NCI-H146 treated with DMSO at 0.1 percent for 48 hours (cell line): ENCODE results near the gene GCH1.

ENCODE experiments used
- DNase-seq: peaks from one replicate; lab custom pipeline; 2025; ENCODE audit not compliant: unreplicated experiment; lab: John Stamatoyannopoulos, UW

Gene GCH1

DNA sequence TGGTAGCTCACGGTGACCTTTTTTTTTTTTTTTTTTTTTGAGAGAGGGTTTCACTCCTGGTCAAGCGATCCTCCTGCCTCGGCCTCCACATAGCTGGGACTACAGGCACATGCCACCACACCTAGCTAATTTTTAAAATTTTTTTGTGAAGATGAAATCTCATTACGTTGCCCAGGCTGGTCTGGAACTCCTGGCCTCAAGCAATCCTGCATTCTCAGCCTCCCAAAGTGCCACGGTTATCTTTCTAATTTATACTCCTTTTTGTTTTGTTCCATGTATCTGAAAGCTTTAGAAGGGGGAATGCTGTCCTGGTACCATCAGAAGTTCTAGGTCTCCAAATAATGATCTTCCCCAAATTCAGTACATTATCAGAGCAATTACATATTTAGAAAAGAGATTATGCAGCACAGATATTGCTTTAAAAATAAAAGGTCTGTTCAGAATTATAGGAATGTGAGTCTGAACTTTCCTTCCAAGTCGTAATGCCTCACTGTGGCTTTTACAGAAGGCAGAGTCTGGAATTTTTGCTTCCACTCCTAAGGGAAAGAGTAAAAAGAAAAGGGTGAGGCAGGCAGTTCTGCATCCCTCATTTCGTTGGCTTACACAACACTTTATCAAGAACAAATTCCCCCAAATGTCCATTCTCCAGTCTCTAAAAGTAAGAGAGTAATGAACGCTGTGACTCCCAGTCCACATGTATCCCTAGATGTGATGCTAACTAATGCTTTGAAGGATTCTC lies 73.0 kb downstream of the GCH1 start:
- no peak for DNase-seq

DNA sequence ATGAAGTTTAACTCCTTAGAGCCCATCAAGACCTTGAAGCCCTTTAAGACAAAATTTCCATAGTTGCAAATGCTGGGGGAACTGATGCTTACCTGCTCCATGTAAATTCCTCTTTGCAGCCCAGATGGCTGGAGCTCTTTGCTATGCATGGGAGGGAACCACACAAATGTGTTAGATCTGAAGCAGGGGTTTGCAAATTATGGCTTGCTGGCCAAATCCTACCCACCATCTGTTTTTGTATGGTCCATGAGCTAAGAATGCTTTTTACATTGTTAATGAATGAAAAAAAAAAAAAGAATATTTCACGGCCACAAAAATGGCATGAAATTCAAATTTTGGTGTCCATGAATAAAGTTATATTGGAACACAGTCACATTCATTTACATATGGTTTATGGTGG lies 74.6 kb downstream of the GCH1 start:
- DNase-seq = no peak

DNA sequence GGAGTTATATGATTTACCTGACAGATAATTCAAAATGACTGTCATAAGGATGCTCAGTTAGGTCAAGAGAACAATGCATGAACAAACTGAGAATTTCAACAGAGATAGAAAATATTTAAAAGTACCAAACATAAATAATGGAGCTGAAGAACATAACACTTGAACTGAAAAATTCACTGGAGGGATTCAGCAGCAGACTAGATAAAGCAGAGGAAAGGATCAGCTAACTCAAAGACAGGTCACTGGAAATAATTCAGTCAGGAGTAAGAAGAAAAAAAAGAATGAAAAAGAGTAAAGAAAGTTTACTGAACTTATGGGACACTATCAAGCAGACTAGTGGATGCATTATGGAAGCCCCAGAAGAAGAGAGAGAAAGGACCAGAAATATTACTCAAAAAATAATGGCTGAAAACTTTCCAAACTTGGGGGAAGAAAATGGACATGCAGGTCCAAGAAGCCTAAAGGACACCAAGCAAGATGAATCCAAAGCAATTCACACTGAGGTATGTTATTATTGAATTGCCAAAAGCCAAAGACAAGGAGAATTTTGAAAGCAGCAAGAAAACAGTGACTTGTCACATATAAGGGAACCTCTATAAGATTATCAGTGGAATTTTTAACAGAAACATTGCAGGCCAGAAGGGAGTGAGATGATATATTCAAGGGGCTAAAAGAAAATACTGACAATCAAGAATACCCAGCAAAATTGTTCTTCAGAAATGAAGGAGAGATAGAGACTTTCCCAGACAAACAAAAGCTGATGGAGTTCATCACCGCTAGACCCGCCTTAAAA lies 78.7 kb downstream of the GCH1 start:
- no peak for DNase-seq

DNA sequence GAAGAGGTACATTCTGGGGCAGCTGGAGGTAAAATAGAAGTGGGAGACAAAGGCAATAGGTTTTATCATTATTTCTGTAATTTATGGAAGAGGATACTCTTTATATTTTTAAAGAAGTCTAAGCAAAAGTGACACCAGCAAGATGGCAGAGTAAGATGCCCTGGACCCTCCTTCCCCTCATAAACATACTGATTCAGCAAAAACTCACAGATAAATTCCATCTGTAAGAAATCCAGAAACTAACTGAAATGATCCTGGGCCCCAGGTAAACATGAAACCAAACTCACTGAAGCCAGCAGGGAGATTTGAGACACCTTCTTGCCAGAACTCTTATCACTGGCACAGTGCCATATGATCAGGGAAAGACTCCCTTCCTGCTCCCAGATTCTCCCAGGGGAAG lies 79.9 kb downstream of the GCH1 start:
- no peak for DNase-seq

DNA sequence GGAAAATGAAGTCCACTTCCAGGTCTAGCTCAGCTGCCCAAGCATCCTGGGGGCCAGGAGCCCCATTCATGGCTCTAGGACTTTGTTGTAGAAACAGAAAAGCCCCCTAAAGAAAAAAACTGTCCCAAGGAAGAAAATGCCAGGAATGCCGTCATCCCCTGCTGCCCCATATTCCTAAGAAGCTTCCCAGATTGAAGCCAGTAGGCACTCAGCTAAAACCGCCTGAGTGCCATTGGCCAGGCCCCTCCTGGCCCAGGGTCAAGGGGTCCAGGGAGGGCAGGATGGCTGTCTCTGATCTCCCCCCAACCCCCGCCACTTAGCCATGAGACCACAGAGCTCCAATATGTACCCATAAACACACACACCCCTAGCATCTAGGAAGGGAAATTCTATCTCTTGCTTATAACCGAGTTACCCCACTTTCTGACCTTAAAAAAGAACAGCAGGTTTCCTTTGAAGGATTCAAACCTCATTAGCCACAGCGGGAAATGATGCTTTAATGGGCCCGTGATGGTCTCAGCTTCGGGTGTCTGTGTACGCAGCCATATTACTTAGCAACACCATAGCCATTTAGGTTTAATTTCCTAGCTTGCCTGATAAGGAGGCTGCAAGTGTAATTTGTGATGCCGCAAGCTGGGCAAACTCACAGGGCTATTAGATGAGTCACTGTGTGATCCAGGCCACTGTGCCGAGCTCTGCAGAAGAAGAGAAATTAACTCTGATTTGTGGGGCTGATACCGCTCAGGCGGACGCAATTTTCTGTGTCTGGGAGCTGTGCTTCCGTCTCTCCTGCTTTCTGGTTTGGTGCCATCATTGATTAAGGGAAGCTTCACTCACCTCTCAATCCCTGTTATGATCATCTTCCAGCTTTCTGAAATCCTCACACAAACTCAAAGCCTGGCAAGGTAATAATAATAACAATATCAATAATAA lies 84.2 kb downstream of the GCH1 start:
- DNase-seq = peak; percentile 94

DNA sequence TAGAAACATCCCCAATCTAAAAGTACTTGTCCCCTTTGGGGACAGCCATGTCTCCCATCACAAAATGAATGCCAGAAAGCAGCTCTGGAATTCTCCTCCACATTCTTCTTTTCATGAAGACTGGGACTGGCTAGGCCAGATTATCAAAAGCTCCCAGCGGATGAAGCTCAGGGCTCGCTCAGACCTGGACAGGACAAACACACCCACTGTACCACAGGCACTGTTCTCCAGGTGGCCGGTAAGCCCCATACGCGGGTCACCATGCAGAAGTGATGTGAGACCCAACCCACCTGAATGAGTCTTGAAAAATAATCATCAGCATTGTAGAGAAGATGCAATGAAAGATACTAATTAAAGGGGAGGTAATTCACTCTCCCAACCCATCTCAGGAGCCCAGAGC lies 85.1 kb downstream of the GCH1 start:
- DNase-seq = no peak

DNA sequence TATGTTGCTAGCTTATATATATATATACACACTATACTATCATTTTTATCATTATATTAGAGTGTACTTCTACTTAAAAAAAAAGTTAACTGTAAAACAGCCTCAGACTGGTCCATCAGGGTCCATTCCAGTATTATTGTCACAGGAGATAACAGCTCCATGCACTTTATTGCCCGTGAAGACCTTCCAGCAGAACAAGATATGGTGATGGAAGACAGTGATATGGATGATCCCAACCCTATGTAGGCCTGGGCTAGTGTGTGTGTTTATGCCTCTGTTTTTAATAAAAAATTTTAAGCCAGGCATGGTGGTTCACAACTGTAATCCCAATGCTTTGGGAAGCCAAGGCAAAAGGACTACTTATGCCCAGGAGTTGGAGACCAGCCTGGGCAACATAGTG lies 86.2 kb downstream of the GCH1 start:
- no peak for DNase-seq

DNA sequence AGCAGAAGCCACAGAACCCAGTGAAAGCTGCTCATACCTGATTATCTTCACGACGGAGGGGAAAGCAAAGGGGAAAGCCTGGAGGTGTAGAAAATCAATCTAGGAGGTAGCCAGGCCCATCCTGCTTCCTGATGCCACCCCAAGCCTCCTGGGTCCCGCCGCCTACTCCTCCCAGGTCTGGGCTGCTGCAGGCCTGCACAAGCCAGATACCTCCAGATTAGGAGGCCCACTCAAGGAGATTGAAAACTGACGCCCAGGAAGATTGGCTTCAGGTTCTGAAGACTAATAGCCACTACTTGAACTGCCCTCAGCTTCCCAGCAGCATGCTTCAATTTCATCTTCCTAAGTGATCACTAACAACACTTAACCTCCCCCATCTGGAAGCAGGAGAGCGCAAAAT lies 87.1 kb downstream of the GCH1 start:
- DNase-seq = no peak

DNA sequence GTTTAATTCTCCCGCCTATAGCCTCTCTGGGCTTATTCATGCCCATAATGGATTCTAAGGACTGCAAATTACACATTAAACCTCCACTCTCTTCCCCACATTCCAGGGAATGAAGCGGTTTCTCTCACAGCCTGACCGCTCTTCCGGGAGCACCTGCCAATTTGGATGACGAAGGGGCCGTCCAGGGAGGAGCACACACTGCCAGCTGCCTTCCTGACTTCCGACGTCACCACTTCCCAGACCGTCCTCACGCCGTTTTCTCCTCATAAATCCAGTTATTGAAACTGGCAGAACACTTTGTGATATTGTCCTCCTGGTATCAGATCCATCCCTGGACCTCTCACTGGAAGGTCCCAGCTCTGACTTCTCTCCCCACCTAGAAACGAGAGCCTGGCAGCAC lies 87.6 kb downstream of the GCH1 start:
- no peak for DNase-seq

DNA sequence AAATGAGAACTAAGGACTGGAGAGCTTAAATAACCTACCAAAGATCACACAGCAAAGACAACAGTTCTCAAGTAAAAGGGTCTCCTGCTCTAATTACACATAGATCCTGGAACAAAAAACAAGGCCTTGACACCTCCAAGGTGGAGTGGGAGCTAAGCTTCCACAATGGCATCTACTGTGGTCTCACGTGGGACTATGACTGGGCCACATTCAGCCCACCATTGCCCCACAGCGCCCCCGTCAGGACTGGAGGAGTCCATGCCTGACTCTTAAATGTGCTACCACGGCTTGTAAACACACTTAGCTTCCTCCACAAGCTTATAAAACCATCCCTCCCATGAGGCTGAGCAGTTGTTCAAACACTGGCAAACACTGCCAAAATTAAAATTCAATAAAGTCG lies 88.5 kb downstream of the GCH1 start:
- no peak for DNase-seq

DNA sequence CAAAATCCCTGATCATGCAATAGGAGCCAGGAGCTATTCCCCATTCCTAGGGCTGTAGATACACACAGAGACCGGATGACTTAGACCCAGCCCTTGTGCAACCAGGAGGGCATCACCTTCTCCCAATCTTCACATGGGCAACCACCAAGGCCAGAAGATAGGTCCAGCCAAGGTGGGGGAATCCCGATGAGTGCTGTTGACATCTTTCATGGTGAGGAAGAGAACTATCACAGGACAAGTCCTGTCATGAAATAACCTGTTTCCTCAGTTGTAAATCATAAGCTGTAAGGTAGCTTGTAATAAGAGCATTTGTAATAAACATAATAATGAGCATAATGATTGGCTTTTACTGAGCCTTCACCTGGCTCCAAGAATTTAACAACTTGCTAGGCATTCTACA lies 89.5 kb downstream of the GCH1 start:
- no peak for DNase-seq

DNA sequence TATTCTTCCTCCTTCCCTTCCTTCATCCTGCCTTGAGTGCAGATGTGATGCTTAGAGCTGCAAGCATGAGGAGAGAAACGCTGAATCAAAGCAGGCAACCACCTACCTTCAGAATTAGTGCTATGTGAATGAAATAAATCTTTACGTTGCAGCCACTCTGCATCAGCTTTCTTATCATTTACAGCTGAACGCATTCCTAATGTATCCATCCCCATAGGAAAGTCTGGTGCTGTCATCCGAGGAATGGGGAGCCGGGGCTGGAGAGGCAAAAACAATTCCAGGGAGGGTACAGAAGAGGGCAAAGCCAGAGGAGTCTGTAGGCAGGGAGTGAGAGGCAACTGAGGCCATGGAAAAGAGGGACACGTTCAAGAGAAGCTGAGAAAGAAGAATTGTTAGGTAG lies 90.0 kb downstream of the GCH1 start:
- DNase-seq = no peak

DNA sequence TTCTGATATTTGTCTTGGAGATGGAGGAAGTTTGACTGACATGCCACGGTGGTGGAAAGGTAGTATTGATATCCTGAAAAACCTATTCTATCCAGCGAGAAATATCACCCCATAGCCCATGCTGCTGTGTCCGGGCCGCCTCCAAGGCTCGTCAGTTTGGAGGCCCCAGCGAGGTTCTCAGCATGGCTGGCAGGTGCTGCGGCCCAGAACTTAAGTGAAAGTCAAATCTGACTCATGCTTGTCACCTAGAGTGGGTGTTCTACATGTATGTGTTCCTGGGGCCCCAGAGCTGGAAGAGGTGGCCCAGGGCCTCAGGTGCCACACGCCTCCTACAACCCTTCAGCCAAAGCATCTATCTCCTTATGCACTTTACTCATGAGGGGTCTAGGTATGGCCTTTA lies 92.9 kb downstream of the GCH1 start:
- DNase-seq = no peak

DNA sequence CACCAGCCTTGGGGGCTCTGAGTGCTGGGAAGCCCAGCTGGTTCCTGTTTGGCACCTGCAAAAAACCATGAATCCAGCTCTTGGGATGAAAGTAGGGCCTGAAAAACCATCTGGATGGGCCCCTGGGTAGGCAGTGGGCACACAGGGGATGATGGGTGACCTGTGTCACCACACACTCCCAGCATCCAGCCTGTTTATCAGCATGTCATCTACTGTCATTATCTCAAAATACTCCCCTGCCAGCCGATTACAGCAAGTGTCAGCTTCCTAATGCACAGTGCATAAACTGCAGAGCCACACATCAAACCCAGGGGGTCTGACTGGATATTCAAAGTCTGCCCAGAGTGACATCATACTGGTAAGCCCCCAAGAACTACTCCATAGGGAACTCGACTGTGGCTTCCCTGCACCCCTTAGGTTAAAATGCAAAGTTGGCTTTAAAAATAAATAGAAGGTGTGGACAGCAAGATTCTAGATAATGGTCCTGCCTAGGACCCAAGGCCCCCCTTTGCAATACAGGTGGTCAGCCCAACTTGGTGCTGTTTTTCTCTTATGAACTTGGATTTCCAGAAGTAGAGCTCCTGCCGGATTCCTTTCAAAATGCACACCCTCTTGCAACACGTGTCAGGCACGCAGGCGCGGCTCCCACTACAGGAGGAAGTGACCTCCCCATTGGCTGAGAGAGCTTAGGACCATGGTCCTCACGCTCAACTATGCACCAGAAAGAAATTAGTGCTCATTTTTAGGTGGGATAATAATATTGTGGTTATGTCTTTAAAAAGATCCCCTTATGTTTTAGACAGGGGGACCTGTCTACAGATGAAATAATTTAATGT lies 94.1 kb downstream of the GCH1 start:
- DNase-seq = no peak

DNA sequence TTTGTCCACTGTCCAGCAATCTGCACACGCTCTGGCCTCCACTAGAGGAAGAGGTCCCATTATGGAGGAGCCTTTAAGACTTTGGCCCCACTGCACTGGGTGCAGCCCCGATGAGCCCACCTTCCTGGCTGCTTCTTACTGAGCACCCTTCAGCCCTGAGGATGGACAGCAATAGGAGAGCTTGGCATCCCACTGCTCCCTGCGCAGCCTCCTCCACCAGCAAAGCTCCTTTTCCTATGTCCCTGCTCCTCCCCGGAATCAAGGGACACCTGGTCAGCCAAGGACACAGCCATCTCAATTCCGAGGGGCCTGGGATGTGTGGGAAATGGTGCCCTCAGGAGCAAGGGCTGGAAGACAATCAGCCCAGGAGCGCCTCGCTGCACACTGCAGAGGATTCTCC lies 94.7 kb downstream of the GCH1 start:
- DNase-seq = no peak

DNA sequence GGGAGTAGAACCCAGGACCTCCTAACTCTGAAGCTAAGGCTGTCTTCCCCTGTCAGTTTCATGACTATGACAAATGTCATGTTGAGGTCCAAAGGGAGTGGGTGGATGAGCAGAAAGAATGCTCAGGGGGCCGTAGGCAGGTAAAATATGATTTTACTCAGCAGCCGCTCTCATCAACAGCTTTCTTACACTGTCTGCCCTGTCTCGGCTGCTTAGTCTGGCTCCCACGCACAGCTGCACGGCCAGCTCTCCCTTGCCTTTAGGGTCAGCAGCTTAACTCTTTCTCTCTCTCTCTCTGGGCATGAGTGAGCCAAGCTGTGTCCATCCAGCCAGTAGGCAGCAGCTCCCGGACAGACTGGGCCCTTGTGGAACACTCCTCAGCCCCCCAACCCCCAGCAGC lies 95.2 kb downstream of the GCH1 start:
- no peak for DNase-seq

DNA sequence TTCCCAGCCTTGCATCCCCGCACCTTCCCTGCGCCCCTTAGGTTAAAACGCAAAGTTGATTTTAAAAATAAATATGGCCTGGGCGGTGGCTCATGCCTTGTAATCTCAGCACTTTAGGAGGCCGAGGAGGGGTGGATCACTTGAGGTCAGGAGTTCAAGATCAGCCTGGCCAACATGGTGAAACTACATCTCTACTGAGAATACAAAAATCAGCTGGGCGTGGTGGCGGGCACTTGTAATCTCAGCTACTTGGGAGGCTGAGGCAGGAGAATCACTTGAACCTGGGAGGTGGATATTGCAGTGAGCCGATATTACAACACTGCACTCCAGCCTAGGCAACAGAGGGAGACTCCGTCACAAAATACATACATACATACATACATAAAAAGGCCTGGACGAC lies 96.0 kb downstream of the GCH1 start:
- DNase-seq = no peak

DNA sequence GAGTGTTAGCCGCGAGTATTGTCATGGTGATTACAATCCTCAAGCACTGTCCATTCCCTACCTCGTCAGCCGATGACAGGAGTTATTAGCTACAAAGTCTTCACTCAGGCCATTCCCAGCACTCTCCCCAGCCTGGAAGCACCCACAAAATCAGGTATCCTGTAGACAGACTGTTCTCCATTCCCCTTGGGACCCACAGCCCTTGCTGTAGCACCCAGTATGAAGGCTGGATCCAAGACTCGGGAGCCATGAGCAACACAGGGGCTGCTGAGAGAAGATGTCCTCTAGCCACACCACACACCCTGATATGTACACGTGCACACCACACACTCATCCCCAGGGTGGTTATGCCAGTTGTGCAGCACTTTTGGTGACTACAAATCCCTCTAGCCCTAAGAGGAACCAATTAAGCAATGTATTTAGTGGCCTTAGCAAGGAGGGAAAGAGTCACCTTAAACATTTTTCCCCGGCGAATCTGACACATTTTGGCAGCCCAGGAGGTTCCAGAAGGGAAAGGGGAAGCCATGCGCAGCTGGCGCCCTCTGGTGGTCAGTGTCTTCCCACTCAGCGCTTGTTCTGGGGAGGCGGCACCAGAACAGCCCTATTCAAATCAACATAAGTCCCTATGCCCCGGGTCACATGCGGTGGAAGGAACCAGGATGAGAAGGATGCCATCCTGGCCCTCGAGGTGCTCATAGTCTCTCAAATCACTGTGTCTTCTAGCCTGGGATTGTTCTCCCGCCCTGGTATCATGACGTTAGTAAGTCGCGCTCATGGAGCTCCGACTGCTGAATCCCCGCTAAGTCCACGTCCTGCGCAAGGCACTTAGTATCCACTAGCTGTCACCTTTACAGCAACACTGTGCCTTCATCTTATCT lies 96.9 kb downstream of the GCH1 start:
- peak; percentile 62 for DNase-seq

DNA sequence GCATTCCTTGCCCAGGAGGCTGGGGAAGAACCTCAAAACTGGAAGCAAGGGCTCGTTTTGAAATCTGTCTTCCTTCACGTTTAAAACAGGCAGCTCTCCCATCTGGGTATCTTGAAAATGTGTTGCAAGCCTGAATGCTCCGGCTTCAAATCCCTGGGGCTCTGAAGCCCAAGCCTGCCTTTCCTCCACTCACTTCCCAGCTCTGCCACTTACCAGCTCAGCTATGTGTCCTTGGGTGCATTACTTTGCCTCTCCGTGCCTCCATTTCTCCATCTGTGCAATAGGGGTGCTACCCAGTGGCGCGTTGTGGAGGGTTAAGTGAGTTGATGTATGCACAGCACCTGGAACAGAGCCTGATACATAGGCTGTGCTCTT lies 97.6 kb downstream of the GCH1 start:
- DNase-seq = no peak

DNA sequence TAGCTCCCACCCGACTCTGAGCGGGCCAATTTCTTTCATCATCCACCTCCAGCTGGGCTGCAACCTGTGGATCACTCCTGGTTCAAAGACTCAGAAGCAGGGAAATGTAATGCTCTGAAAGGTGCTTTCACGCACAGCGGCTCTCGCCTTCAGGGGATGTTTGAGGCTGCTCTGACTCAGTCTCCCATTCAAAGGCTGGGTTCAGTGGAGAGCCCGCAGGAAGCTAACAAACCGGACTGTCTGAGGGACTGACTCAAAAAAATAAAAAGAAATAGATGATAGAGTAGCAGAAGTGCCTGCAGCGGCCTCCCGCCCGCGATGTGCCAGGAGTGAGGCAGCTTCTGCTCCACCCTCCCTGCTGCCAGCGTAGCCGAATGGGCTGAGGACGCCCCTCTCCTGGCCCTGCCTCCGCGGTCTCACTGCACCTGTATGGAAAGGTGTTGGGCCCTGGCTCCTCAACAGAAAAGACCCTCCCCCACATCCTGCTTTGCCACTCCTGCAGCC lies 98.0 kb downstream of the GCH1 start:
- DNase-seq = peak; percentile 21
